LHCN-M2 (cell line): ENCODE measurements around the gene MPV17. TPM values are rescaled to one million over a fixed set of nuclear protein-coding genes. Genes with fewer than 3 reads are reported as not detected.
"Not testable (repeated sequence)": the region's sequence is repeated elsewhere in the genome, so short reads cannot be mapped to it uniquely, and the experiment has no call there.

Source experiments
- DNase-seq: peaks from one replicate; pipeline ENCODE4 v3.0.0-alpha.2; 2012; ENCODE audit warnings: low read depth
- polyA plus RNA-seq: library from polyadenylated mRNA; unstranded; fragments of >200 nt; gene quantifications from one replicate; pipeline ENCODE4 v1.2.1, GENCODE V29; 2012; ENCODE audit warnings: missing spikeins
- total RNA-seq: library from RNA; depleted of rRNA; stranded (reverse); fragments of >200 nt; gene quantifications from 2 replicates; pipeline ENCODE4 v1.2.3, GENCODE V29; 2014; rRNA removed

Gene MPV17
- 81.4 and 113 TPM in 2 replicates for total RNA-seq
- polyA plus RNA-seq = 147 TPM

DNA sequence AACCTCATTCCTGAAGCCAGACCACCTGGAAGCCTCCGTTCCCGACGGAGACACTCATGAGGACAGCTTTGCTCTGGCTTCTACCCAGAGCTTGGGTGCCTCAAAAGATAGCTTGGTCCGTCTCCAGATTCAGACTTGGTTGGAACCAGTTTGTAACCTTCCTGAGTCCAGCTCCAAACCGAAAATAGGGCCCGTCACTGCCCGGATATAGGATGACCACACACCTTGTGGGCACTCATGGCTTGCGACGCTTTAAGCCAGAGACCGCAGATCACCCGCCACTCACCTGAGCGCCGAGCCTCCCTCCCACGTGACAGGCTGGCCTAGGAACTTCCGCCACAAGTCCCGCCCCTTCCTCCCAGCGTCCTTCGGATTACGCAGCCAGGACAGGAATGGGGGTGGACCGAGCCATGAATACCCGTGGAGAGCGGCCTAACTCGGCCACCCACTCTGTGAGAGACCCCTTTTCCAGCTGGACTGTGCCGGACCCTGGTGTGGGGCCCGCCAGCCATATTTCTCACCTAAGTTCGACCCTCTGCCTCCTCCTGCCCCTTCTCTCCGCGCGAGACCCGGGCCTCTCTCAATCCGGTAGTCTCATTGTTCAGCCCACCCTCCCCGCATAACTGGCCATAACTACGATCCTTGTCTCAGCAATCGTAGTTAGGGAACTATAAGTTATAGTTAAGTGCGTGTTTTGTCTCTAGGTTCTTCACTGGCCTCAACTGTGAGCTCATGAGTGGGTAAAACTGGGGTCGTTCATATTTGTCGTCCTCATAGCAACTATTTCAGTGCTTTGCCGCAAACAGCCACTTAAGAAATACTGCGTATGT lies at the start of gene MPV17:
Gene MPV17, minus strand, starts transcription at position 332 of the 830 bp plus-strand sequence. CDS start 580 bp downstream, outside the sequence.
- DNase-seq = peak; percentile 81

DNA sequence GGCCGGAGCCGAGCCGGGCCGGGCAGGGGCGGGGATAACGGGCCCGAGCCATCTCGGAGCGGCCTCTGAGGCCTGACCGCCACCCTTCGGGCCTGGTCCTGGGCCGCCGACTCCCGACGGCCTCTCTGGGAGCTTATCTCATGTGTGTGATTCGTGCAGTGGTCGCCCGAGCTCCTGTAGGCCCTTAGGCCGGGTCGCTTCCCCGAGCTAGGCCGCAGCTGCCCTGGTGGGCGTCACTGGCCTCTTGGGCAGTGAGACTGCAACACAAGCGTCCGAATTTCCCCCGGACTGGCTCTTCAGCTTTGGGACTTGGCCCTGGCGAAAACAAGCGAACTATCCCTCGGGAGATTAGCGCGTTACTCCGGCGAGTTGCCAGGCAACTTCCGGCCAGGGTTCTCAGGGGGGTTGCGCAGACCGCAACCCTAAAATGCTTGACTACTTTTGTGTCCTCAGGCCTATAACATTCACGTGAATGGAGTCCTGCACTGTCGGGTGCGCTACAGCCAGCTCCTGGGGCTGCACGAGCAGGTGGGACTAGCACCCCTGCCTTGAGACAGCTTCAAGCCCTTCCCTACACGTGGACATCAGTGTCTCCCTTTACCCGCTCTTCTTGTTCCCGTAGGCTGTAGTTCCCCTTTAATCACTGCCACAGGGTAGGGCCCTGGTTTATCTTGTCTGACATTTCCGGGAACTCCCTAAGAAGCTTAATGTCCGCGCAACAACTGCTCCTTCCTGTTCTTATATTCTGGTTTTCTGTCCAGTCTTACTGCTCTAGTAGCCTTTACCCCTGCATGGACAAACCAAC lies 48.1 kb upstream of the MPV17 start:
- peak; percentile 64 for DNase-seq

GRCh38 chr2:27370026-27370815 lies 47.3 kb upstream of the MPV17 start, which contains the start of the genes EIF2B4 and SNX17:
Gene EIF2B4 (minus strand): TSS chr2:27370338. CDS start chr2:27370314, 24 bp downstream.
Gene SNX17 (plus strand): TSS chr2:27370616. CDS start chr2:27370744, 128 bp downstream.
- DNase-seq = peak; percentile 99

DNA sequence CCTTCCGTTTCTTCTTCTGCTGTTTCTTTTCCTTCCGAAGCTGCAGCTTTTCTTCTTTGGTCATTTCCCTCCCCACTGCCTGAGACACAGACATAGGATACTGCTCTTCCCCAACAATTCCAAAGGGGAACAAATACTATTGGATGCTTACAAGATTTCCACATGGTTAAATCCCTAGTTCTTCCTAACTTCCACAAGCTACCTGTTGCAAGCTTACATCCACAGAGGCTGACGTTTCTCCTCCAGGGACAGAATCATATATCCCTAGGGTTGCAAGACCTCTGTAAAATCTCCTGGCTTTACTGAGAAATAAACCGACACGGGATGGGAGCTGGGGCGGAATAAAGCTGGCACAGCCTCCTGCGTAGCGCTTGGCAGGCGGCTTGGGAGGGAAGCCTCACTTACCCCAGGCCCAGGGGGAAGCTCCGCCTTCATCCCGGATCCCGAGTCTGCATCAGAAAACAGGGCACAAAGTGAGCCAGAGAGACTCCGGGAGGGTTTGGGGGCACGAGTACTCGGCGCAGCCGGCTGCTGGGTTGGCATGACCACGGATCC lies 46.7 kb upstream of the MPV17 start:
- no peak for DNase-seq

GRCh38 chr2:27363933-27364332 lies 41.0 kb upstream of the MPV17 start:
- no peak for DNase-seq

DNA sequence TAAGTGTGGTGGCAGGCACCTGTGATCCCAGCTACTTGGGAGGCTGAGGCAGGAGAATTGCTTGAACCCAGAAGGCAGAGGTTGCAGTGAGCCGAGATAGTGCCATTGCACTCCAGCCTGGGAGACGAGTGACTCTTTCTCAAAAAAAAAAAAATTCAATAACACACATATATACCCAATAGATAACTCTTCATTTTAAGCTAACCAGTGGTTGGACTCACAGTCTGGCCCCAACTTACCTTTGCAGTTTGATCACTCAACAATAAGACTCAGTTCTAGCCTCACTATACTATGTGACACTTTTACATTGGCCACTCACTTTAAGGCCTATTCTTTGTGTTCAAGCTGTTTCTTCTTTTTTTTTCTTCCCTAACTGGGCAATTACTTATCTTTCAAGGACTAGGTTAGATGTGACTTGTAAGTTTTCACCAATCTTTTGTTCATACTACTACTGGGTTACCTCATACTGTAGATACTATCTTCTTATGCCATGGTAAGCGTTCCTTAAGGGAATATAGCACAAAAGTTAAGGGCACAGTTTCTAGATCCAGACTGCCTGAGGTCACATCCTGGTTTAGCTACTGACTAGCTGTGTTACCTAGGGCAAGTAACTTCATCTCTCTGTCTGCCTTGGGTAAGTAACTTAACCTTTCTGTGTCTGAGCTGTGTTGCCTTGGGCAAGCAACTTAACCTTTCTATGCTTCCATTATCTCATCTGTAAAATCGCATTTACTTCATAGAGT lies 40.0 kb upstream of the MPV17 start:
- no peak for DNase-seq

- DNase-seq = peak; percentile 98
These were observed 33.7 kb upstream of the MPV17 start, which contains the start of gene GTF3C2 for GRCh38 chr2:27356382-27357181. Gene GTF3C2 (minus strand): TSS chr2:27356764. CDS start chr2:27343554, 13,210 bp downstream.

GRCh38 chr2:27356056-27356381 lies 33.1 kb upstream of the MPV17 start:
- DNase-seq = peak; percentile 60

DNA sequence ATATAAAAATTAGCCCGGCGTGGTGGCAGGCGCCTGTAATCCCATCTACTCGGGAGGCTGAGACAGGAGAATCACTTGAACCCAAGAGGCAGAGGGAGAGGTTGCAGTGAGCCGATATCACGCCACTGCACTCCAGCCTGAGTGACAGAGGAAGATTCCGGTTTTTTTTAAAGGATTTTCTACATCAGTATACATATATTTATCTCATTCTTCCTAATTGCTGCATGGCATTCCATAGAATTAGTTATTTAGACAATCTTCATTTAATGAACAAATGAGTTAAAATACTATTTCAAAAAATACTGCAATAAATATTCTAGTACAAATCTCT lies 31.7 kb upstream of the MPV17 start:
- DNase-seq = no peak

- DNase-seq = peak; percentile 79
These were observed 31.1 kb upstream of the MPV17 start for GRCh38 chr2:27353762-27354596.

GRCh38 chr2:27353386-27353761 lies 30.5 kb upstream of the MPV17 start:
- not testable (repeated sequence) for DNase-seq

DNA sequence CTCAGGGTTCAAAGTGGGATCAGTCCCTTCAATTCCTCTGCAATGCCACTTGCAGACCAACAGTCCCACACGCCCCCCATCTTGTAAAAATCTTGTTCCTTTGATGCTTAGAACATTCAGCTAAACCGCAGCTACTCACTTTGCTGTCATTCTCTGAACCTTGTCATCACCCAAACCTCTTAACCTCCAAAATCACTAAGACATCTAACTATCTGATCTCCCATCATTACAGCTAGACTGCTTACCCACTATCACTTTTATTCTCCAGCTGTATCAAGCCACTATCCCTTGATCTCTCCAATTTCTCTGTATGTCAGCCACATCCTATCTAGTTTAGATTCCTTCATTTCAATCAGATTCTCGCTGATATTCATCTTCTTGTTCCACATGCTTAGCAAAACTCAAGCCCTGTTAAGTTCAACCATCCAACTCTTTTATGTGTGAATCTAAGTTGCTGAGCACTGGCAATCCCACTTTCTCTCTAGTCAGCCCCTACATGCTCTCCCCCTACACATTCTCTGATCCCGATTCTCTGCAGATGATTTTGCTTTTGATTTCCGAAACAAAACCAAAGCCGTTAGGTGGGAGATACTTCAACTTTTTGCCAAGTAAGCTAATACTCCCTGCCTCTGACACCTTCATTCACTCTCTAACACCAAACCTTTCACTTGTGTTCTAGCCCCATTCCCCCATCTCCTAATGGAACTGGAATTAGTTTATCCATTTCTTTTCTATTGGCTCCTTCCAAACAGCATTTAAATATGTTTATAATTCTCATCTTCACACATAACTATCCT lies 29.1 kb upstream of the MPV17 start:
- DNase-seq = no peak

DNA sequence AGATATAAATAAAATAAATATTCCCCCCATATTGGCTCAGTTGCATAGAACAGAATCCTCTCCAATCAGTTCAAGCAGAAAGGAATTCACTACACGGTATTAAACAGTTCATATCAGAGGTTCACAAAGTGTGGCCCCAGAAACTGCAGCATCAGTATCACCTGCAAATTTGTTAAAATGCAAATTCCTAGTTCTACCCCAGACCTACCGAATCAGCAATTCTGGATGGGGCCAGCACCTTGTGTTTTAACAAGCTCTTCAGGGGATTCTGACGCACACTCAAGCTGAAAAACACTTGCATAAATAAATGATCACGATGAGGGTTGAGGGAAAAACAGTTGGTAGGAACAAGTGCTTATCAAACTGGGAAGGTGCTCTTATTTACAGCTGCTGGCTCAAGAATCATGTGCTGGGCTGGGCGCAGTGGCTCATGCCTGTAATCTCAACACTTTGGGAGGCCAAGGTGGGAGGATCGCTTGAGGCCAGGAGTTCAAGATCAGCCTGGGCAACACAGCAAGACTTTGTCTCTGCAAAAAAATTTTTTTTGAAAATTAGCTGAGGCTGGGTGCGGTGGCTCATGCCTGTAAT lies 27.3 kb upstream of the MPV17 start:
- DNase-seq = no peak

GRCh38 chr2:27347641-27348040 lies 24.7 kb upstream of the MPV17 start:
- peak; percentile 11 for DNase-seq

DNA sequence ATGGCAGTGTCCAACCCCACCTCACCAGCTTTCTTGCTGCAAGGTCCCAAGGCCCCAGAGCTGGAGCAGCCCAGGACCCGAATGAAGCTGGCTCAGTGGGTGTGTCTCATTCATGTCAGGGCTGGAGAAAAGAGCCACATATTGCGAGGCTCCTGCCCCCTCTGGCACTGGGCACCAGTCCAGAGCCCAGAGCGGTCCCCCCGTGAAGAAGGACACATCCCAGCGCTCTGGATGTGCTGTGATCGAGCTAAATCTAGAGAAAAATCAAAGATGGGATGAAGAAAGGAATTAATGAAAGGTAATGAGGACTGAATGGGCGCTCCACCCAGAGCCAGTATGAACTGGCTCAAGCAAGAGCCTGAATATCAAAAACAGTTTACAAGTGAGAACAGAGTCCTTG lies 13.3 kb upstream of the MPV17 start:
- DNase-seq = no peak

- DNase-seq = no peak
These were observed 12.4 kb upstream of the MPV17 start for GRCh38 chr2:27335311-27335710.

DNA sequence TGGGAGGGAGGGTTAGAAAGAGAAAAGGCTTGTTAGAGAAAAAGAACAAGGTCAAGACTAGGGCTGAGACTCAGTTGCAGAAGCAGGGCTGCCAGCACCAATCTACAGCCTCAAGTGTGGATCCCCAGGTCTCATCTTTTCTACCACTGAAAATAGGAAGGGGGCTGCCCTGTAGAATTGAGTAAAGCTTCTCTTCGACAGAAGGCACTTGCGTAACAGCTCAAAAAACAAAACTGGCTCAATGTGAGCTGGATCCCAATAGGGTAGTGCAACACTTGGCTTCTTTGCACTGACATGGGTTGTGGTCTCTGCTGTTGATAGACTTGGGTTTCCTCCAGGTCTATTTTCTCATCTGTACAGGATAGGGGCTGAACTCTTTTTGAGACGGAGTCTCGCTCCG lies 1.8 kb upstream of the MPV17 start:
- DNase-seq = no peak
